ENCODE results near the gene CELF2.

The CELF2 gene

DNA sequence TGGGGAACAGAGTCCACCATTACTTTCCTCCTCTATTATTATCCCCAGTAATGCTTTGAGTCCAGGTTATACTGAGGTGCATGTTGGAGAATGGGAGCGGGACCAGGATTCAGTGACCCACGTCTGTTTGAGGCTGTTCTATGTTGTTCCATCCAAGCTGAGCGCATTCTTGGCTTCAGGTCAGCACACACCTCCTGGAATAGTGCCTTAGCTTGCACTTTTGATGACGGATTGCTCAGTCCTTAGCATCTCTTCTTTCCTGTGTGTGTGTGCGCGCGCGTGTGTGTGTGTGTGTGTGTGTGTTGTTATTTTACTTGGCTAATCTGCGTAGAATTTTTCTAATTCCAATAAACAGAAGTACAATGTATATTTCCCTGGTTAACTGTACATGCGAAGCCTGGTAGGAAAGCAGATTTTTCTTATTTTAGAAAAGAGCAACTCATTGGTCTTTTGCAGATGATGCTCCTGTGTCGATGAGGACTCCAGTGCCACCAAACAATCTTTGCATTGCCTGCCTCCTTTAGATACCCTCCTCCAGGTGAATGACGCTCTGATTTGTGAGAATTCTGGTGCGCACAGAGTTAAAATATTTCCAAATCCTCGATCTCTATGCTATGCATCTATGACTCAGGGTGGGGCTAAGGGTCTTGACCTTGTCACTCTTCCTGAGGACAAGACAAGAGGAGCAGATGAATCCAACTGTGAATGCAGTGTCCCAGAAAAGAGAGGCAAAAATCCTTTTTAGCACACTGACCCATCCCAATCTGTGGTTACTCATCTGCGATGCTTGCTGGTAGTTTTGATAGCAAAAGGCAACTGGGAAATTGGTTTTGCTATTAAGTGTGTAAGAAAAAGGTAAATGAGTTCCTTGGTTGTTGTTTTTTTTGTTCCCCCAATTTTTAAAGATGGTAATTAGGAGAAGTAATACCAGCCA is 13.3 kb upstream of the CELF2 start:
- DNase-seq: no peak

DNA sequence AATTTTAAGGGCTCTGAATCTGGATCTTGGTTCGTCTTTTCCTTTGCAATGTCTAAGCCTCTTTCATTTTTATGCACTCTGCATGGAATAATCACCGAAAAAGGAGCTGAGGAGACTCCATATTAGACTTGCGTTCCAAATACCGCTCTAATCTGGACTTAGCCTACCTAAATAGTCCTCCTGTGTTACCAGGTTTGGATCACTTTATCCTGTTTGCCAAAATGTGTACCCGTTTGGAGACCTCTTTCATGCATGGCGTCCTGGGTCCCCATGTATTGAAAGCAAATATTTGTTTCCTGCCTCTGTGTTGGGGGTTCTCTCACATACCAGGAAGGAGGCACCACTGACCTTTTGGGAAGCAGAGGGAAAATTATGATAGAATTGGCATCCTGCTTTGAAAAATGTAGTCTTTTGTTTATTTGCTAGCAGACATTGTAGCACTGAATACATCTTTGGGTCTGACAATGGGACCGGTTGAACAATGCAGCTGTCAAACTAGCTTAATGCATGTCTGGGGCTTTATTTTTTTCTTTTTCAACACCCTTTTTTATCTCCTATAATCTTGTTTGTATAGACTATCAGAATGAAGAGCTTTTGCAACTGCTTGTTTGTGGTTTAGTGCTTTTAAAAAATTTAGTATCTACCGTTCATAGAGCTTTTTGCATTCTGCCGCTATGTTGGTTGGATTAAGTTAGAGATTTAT is 11.8 kb upstream of the CELF2 start:
- no peak for DNase-seq

DNA sequence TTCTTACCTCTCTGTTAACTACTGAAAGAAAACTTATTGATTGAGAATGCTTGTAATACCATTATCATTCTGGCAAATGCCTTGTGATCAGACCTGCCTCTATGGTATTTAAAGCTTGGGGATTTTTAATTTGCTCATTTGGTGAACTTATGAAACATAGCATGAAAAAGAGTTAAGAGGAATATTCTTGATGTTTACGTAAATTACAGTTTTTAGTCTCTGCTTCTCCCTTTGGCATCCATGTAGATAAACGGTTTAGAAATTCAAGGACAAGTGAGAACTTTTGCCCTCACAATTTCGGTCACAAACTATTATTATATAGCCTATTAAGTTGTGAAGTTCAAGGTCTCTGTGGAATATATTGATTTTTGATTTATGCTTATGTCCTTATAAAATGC is 11.2 kb upstream of the CELF2 start:
- DNase-seq: no peak

DNA sequence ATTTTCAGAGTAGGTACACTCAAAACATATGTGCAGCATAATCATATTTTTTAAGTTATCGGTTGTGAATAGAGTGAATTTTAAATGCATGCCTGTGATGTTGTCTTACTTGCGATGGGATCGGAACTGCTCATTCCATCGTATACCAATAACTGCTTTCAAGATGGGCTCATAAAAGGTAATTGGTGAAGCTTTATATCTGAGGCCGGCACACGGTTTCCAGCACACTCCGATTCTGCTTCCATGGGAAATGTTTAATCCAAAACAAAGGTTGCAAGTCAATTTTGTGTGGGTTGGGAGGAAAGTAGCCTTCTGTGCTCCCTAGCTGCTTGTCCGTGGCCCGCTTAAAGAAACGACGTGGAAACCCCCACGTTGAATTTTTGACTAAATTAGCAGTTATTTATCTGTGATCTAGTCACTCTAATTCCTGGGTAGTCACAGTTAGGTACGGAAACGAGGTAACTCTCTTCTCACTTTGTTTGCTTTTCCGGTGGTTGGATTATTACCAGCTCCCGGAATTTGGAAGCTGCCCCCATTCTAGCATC is 10.1 kb upstream of the CELF2 start:
- no peak for DNase-seq

GRCh38 chr10:11009471-11010308 is 8.0 kb upstream of the CELF2 start:
- no peak for DNase-seq

GRCh38 chr10:11010582-11010981 is 7.1 kb upstream of the CELF2 start:
- no peak for DNase-seq

DNA sequence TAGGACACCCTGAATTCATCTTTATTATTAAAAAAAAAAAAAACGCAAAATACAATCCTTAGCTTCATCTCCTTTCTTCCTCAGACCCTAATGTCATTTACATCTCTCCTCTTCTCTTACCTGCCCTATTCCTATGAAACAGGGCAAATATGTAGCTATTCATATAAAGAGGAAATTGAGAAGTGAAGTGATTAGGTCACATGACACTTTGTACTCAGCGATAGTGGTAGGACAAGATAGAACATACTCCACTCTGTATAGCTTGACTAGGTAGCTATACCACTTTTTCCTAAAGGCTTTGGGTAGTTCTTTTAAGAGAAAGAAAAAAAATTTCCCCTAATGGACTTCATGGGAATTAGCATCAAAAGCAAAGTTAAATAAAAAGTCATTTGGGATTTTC is 6.2 kb upstream of the CELF2 start:
- no peak for DNase-seq

DNA sequence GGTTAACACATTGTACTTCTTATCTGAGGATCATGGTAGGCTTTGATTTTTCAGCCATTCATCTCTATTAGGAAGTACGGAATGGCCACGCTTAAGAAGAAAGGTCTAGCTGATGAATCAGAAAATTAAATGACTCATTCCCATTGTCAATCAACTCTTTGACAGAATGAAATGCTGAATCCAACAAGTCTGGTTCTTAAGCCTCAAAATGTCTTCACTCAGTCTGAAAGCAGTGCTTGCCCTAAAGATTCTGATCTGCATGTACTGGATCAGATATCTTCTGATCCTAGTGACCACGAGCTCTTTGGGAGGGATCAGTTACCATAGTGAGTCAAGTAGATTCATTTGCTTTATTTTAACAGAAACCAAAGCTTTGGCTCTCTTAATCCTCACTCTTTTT is 5.7 kb upstream of the CELF2 start:
- no peak for DNase-seq

- no peak for DNase-seq
Observed at GRCh38 chr10:11012421-11013295, 5.0 kb upstream of the CELF2 start.

DNA sequence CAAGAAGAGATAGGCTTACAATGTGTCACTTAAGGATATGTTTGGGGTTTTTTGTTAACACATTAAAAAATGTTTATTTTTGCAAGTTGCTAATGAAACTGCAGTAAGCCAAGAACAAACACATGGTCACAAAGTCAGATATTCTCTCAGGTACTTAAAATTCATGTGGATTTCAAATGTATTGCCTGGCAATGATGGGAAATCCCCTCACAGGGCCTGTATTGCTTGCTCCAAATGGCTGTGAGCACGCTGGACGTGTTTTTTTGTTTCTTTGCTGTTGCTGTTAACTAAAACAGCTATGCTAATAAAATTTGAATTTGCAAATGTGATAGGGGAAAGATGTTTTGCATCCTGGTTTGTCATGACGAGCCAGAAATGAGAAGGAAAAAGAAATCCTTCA is 3.8 kb upstream of the CELF2 start:
- DNase-seq: no peak

GRCh38 chr10:11014671-11015445 is 2.8 kb upstream of the CELF2 start:
- DNase-seq: no peak

DNA sequence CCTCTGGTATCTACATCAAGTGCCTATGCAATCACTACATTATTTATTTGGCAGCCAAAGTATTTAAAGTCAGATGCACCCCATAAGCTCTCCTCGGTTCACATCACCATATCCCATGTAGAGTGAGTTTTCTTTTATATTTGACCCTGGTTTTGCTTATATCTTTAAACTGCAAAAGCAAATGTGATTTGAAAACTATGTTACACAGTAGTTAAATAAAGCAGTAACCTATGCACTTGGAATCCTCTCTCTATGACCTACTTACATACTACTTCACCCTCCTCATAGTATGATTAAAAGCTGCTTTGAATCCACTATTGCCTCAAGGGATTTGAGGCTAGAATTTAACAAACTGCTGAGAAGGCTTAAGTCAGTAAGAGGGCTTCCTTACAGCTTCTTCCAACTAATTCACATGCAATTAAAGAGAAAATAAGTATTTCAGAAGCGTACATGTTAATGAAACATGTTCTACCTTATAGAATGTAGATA is 2.2 kb upstream of the CELF2 start:
- DNase-seq: no peak

GRCh38 chr10:11017000-11017569 is 587 bp upstream of the CELF2 start:
- no peak for DNase-seq

DNA sequence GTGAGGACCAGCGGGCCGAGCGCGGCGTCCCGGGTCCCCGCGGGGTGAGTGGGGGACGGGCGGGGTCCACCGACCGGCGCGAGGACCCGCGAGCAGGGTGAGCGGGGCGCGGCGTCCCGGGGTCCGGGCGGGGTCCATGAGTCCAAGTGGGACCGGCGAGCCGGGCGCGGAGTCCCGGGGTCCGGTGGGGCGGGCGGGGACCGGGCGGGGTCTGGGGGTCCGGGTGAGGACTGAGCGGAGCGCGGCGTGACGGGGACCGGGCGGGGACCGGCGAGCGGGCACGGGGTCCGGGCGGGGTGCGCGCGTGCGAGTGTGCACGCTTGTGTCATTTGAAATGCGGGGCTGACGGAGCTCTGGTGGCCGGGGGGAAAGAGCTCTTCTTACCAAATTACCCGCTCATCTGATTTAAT is 765 bp downstream of the CELF2 start:
- no peak for DNase-seq

GRCh38 chr10:11018855-11019631 is 1.4 kb downstream of the CELF2 start:
- no peak for DNase-seq

- no peak for DNase-seq
Observed at GRCh38 chr10:11019724-11020547, 2.3 kb downstream of the CELF2 start.

- DNase-seq: no peak
Observed at GRCh38 chr10:11020548-11020942, 2.9 kb downstream of the CELF2 start.

DNA sequence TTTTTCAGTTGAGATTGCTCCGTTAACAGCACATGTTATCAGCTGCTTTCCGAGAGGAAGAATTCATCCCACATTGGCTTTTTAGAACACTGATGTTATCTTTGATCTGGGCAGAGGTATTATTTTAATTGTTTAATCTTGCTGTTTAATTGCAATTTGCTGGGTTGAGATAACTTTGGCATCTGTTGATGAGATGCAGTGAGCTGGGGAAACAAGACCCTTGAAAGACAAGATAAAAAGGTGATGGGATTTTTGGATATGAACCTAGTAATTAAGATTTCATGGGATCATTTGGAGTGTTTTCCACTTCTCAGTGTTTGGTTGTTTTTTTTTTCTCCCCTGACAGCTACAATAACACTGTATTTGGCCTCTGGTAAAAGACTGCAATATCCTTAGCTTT is 4.5 kb downstream of the CELF2 start:
- no peak for DNase-seq
